GM12865 (cell line): ENCODE data around the gene ZBTB21.

Experiments used
- DNase-seq: peaks from one replicate; pipeline ENCODE4 v3.0.0; 2010; ENCODE audit warnings: low read depth
- H3K4me3 ChIP-seq: 2 replicates; pipeline ENCODE4 v1.5.1; 2011; ENCODE audit warnings: mild to moderate bottlenecking, low read depth, low read length, control low read depth
- TF ChIP-seq, protein P1 (sequence below): IDR thresholded peaks from 2 replicates; pipeline ENCODE4 v1.5.1; 2011; ENCODE audit warnings: low read length, control low read depth, low read depth, inconsistent platforms; ENCODE audit not compliant: insufficient read depth; ENCODE audit errors: missing control alignments

ZBTB21 gene

DNA sequence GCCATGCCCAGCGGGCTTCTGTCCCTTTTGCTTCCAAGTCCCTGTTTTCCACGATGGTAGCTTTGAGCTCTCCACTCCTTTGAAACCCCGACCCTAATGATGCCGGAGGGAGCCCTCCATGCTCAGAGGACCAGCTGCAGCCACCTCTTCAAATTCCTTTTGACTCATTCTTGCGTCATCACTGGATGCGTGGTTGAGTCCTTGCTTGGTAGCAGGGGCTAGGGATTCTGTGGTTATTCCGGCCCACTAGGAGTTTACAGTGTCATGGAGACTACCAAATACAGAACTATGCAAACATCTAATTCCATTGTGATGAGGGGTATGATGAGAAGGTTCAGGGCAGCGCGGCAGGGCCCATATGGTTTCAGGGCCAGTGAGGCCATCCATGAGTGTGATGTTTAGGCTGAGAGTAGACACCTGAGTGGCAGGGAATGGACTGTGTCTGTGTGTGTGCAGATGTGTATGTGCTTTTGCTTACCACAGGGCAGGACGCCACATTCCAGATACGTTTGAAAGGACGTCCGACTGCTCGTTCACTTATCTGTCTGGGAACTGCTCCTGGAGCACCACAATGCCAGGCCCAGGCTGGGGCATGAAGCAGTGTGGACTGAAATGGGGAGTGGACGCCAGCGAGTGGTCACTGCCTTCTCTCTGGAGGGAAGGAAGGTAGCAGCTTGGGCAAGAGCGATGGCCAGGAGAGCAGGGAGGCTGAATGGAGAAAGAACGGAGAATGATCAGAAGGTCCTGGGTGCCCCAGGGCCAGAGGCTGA lies 30.4 kb upstream of the ZBTB21 start:
- DNase-seq = no peak
- TF ChIP-seq, protein P1, sequence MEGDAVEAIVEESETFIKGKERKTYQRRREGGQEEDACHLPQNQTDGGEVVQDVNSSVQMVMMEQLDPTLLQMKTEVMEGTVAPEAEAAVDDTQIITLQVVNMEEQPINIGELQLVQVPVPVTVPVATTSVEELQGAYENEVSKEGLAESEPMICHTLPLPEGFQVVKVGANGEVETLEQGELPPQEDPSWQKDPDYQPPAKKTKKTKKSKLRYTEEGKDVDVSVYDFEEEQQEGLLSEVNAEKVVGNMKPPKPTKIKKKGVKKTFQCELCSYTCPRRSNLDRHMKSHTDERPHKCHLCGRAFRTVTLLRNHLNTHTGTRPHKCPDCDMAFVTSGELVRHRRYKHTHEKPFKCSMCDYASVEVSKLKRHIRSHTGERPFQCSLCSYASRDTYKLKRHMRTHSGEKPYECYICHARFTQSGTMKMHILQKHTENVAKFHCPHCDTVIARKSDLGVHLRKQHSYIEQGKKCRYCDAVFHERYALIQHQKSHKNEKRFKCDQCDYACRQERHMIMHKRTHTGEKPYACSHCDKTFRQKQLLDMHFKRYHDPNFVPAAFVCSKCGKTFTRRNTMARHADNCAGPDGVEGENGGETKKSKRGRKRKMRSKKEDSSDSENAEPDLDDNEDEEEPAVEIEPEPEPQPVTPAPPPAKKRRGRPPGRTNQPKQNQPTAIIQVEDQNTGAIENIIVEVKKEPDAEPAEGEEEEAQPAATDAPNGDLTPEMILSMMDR = no peak
- no peak overlapping the region for H3K4me3 ChIP-seq

DNA sequence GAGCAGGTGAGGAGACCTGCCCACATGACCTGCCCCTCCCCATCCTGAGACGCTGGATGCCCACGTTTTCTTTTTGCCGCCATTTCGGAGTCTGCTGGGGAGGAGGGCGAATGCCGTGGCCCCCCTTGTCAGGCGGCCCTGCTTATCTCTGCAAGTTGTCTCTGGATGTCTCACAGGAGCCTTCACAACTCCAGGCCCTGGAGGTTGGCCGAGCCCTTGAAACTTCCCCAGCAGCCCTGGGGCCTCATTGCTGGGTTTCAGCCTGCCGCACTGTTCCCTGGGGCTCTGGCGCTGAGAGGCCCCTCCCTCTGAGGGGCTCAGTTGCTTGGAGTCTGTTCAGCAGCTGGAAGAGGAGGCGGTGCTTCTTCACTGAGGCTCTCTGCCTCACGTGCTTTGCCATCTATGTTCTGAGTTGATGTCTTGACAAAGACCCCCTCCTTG lies 29.8 kb upstream of the ZBTB21 start:
- no peak overlapping the region for H3K4me3 ChIP-seq

DNA sequence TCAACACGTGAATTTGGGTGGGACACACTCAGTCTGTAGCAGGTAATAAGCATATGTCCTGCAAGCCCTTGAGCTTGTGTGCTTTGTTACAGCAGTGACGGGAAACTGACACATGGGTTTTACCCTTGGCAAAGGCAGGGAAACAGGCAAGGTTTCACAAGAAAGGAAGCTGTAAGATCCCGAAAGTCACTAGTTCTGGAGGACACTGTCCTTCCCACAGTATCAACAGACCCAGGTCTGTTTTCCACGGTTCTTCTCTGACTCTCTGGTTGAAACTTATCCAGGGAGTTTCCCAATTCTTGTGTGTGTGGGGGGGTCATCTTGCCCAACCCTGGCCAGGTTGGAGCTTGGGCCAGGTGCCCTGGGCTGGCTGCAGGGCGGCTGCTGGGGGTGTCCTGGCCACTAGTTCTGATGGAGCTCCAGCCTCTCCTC lies 29.3 kb upstream of the ZBTB21 start:
- TF ChIP-seq, protein P1 = no peak
- no peak for DNase-seq
- H3K4me3 ChIP-seq = no peak overlapping the region

More for the DNA sequence above, 29.8 kb upstream of the ZBTB21 start:
- DNase-seq = no peak
- TF ChIP-seq, protein P1 = no peak

DNA sequence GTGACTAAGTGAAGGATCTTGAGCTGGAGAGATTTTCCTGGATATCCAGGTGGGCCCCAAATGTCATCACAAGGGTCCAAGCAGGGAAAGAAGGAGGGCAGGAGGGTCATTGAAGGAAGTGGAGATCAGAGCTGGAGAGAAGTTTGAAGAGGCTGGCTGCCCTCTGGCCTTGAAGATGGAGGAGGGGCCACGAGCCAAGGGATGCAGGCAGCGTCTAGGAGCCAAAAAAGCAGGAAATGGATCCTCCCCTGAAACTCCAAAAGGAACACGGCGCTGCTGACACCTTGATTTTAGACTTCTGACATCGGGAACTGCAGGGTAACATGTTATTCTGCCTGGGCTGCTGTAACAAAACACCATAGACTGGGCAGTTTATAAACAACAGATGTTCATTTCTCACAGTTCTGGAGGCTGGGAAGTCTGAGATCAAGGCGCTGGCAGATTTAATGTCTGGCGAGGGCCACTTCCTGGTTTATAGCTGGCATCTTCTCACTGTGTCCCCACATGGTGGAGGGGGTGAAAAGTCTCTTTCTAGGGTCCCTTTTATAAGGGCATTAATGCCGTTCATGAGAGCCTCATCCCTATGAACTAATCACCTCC lies 28.8 kb upstream of the ZBTB21 start:
- H3K4me3 ChIP-seq = no peak overlapping the region
- DNase-seq = no peak
- TF ChIP-seq, protein P1 = no peak

DNA sequence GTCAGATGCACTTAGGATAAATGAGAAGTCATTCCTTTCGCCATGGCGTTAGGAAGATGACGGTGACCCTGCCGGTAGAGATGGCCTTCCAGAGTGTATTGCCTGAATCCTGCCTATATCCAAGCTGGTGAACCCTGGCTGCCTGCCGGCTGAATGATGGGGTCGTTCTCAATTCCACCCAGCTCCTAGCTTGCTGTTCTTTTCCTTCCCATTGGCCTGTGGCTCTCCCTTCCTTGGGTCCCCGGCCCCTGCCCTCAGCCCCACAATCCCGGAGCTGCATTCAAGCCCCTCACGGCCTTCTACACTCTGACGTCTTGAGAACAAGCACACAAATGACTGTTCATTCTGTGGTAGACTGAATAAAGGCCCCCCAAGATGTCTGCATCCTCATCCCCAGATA lies 28.2 kb upstream of the ZBTB21 start:
- DNase-seq = no peak
- no peak overlapping the region for H3K4me3 ChIP-seq
- TF ChIP-seq, protein P1 = no peak

DNA sequence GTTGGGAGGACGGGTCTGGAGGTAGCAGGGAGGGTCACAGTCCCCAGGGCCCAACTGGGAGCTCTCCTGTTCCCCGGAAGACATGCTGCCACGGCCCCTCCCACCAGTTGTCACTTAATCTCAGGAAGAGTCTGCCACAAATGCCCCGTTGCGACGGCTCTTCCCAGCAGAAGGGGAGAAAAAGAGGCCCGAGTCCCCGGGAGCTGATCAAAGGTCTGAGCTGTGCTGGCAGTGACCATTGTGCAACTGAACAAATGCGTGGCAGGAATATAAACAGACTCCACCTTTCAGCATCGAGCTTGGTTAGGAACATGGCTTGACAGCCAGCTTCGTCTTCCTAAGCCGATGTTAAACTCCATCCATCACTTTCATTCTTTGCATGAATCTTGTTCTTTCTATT lies 27.8 kb upstream of the ZBTB21 start:
- TF ChIP-seq, protein P1 = no peak
- no peak overlapping the region for H3K4me3 ChIP-seq
- DNase-seq = no peak

DNA sequence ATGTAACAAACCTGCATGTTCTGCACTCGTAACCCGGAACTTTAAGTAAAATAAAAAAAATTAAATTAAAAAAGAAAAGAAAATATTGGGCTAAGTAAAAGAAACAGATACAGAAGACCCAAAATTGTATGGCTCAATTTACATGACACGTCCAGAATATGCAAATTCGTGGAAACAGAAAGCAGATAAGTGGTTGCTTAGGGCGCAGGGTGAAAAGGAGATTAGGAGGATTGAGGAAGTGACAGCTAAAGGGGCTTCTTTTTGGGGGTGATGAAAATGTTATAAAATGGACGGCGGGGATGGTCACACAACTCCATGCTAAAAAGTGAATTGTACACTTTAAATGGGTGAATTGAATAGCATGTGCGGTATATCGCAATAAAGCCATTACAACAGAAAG lies 27.4 kb upstream of the ZBTB21 start:
- no peak overlapping the region for H3K4me3 ChIP-seq
- DNase-seq = no peak
- TF ChIP-seq, protein P1 = no peak
